Stimulated activated CD4-positive, alpha-beta T cell treated with anti-CD3 and anti-CD28 coated beads, Interleukin-2, amount 100 ng/mL, for 4 hours (primary cell): ENCODE measurements around the gene OR1F1.

Source experiments
- DNase-seq: peaks from one replicate; pipeline ENCODE4 v3.0.0-alpha.2; 2020; ENCODE audit warnings: low read depth

The OR1F1 gene

GRCh38 chr16:3249020-3249419, 61.0 kb downstream of the OR1F1 start:
- no peak for DNase-seq

GRCh38 chr16:3249451-3249850, 61.4 kb downstream of the OR1F1 start:
- no peak for DNase-seq

- no peak for DNase-seq
Observed at GRCh38 chr16:3252967-3253366, 65.0 kb downstream of the OR1F1 start.

DNA sequence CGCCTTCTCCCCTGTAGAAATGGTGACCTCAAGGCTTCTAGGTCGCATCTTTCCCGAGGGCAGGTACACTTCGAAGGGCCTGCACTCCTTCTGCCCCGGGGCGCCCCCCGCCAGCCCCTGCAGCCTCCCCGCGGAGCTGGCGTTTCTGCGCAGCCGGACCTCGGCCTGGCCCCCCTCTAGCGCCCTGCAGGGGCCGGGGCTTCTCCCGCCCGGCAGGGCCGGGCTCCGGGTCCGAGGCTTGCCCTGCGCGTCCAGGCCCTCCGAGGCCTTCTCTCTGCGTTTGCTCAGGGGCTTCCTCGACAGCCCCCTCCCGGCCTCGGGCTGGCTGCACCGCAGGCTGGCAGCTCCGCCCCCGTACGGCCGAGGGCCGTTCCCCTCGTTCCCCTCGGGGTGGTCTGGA, 66.3 kb downstream of the OR1F1 start:
- DNase-seq, result no peak
